Measurements from ENCODE around the gene NRXN3.

Gene NRXN3

GRCh38 chr14:79405512-79405910, 1235.3 kb downstream of the NRXN3 start:
- DNase-seq: no peak

DNA sequence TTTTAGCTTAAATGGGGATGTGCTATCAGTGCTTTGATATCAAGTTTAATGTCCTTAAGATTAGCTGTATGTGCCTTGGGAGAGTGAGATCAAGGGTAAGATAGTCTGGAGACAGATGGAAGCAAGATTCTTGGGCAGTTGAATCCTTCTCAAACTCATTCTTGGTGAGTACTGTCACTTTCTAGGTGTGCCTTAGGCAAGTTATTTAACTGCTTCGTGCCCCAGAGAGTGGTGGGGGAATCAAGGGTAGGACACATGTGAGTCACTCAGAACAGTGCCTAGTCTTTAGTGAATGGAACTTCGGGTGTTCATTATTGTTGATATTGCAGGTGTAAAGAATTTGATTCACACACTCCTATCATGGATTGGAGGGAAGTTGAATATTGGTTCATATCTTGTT, 1237.4 kb downstream of the NRXN3 start:
- DNase-seq: no peak

DNA sequence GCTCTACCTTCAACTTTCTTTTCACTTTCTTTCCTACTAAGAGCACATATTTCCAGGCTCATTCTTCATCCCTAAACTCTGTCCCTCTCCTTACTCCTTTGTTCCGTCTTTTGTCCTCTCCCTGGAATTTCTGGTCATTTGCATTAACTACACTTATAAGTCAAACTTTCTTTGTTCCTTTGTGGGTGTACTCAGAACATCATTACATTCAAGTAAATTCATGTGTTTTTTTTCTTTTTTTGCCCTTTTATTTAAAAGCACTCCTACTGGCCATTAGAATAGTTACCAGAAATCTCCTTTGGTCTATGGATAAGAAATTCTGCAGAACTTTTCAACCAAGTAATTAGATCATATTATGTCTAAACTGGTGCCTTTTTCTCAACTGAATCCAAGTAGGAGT, 1238.5 kb downstream of the NRXN3 start:
- no peak for DNase-seq

GRCh38 chr14:79411403-79412174, 1241.4 kb downstream of the NRXN3 start:
- no peak for DNase-seq

- DNase-seq: no peak
Observed at GRCh38 chr14:79412822-79413221, 1242.6 kb downstream of the NRXN3 start.

- DNase-seq: no peak
Observed at GRCh38 chr14:79413734-79414428, 1243.7 kb downstream of the NRXN3 start.

DNA sequence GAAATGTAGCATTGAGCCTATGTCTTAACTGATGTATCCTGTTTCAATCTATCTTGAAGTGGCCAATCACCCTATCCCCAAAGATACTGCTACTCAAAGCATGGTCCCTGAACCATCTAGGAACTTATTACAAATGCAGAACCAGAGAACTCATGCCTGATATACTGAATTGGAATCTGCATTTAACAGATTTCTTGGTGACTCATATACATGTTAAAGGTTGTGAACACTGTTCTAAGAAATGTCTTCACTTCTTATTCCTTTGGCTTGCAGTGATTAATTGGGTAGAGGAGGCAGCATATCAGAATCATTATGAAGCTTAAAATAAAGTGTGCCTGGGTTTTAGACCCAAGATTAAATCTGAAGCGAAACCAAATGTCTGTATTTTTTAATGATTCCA, 1245.6 kb downstream of the NRXN3 start:
- DNase-seq: no peak

- DNase-seq: no peak
Observed at GRCh38 chr14:79417961-79418360, 1247.8 kb downstream of the NRXN3 start.

GRCh38 chr14:79418649-79419415, 1248.7 kb downstream of the NRXN3 start:
- no peak for DNase-seq

DNA sequence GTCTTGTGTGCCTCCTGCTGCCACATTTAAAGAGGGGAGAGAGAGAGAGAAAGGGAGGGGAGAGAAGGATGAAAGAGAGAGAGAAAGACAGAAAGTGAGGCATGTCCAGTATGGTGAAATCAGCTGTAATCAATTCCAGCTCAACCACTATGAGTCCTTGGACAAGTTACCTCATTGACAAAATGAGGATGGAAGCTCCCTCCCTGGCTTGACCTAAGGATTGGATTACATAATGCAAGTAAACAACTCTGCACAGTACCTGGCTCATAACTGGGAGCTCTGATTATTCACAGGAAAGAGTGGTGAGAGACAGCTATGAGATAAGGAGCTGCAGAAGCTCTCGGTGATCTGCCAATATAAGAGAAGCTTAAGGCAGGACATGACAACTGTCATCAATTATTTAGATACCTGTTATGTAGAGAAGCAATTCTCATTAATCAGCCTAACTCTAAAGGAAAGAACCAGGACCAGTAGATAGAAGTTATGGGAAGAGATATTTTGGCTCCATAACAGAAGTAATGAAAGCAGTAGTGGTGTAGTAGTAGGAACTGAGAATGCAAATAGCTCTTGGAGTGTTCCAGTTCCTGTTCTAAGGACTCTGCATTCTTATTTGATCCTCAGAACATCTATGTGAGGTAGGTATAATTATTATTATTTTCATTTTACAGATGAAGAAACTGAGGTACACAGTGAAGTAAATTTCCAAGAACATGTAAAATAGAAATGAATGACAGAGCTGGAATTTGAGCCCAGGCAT, 1249.6 kb downstream of the NRXN3 start:
- DNase-seq: no peak

DNA sequence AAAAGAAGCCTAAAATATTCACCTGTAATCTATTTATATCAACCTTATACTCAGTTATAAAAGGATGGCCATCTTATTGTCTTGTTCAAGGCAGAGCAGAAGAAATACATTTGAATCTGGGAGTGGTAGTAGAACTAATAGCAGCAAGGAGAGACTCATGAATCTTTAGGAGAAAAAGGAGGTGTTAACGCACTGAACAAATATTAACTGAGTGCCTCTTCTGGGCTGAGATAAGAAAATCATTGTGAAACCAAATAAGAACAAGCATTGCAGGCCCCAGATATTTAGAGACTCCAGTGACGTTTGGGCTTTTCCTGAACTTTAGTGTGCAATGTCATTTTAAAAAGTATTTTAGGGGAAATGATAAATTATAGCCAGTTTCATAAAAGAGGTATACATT, 1250.6 kb downstream of the NRXN3 start:
- no peak for DNase-seq

DNA sequence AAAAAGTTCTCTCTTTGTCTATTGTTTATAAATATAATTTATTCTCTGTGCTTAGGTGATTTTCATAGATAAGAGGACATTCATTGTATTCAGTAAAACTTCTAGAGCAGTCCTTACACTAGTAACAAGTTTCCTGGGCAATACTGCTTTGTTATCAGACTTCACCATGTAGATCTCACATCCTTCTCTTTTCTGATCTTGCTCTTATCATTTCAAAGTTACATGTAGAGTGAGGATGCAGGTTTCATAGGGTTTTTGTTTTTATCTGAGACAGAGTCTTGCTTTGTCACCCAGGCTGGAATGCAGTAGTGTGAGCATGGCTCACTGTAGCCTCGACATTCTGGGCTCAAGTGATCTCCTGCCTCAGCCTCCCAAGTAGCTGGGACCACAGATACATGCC, 1251.6 kb downstream of the NRXN3 start:
- DNase-seq: no peak

DNA sequence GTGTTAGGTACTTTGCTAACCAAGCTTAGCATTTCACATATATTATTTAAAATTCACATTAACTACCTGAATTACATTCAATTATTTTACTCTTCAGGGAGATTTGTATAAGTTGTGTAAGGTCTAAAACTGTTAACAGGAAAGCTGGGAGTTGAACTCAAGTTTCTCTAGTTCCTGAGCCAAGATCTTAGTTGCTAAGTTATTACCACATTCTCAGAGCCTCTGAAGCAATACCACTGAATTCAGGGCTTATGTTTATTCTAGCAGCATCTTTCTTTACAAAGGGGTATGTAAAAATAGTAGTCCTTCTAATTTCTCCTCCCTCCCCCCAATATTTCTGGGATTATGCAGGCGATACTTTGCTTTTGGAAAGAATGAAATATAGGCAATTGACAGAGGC, 1254.3 kb downstream of the NRXN3 start:
- DNase-seq: no peak

DNA sequence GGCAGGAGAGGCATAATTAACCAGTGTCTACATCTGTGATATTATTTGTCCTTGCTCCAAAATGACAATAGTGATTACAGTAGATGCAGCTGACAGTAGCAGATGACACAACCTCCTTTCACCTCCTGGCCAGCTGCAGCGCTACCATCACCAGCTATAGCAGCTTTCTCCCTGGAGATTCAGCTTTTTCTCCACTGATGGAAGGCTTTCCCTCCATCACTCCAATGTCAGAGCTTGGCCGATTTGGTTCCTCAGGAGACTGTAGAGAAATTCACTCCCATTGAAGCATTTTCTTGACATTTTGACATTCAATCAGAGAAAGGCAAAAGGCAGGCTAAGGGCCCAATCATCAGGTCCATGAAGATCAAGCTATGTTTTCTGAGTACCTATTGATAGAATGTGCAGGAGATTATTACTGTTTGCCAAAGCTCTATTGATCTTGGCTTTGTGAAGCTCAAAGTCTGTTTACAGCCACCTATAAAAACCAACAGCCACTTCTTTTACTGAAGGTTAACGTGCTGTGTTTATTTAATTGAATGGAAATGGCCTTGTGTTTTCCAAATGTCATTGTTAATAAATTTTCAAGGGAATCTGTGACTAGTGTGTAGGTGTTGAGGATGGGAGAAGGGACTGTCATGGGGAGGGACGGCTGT, 1256.1 kb downstream of the NRXN3 start:
- DNase-seq: no peak

DNA sequence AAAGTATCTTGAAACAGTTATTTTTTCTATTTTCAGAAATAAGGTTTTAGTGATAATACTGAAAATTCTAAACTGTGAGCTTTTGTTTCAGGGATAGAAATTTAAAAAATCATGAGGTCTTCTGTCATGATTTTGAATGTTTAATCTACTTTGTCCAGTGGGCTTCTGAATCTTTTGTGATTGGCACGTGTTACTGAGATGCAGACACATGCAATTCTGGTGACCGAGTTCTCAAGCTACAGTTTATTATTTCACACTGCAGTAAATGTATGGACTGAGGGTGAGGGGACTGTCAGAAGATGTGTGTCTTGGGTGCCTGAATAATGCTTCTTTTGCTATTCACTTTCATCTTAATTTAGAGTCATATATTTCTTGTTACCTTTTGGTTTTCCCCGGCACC, 1262.5 kb downstream of the NRXN3 start:
- DNase-seq: no peak

- no peak for DNase-seq
Observed at GRCh38 chr14:79436335-79436734, 1266.2 kb downstream of the NRXN3 start.

DNA sequence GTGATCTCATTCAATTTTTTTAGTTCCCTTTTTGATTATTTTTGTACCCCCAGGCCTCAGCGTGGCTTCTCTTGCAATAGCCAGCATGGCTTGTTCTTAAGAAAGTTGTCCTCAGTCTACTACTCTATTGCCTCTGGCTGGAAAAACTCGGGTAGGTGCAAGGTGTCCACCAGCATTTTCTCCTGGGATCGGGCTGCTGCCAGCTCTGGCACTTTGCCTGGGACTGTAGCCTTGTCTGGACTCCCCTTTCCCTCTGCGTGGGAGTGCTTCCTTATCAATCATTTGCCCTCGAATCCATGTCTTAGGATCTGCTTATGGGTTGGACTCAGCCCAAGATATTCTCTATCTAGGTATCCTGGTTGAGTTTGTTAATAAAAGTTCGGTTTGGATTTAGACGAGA, 1267.8 kb downstream of the NRXN3 start:
- no peak for DNase-seq

DNA sequence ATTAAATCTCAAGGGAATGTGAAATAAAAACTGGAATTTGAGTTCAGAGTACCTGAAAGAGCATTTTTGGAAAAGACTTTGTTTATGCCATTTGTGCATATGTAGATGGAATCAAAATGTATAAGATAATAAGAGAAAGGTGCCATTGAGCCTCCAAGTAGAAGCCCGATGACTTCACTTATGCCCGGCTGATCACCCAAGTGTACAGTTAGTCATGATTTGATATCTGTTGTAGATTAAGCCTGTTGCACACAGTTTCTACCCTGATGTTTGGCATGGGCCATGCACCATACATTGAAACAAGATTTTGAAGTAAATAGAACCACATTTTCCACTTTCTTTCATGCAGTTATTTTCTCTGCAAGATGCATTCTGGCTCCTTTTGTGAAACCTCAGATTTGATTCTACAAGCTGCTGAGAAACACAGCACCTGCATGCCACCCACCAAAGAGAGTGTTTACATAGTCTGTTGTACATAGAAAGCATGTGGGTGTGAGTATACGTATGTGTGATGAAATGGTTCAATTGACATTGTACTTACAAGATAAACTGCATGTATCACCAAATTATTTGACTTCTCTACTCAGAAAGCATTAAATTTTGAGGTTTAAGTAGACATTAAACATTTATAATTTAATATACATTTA, 1268.6 kb downstream of the NRXN3 start:
- no peak for DNase-seq

DNA sequence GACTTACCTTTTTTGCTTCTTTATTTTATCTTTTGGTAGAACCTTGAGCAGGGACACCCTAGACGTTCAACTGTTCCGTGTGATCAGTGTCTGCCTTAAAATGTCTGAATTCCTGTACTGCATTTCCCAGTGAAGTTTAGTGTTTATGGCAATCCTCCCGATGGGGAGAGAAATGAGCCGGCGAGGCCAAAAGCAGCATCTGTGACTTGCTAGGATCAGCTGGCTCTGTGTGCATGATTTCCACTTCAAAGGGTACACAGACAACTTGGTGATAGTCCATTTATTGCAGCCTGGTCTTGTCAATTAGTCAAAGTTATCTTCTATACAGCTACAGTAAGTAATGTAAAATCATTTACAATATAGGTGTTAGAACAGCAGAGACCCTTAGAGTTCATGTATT, 1272.6 kb downstream of the NRXN3 start:
- no peak for DNase-seq

DNA sequence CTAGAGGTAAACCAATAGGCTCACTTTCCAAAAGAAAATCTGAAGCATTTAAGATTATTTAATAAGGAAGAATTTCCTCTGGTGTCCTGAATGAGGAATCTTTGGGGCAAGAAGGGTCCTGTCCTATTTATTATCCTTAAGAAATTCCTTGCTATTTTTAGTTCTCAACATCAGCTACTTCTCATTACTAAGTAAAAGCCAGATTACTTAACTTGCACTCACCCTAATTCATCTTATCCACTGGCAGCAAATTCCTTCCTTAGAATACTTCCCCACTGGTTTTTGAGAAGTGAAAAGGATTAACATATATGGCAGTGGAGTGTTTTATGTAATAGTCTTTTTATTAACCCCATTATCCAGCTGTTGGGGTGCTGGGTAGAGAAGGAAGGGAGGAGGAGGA, 1273.4 kb downstream of the NRXN3 start:
- no peak for DNase-seq

- DNase-seq: no peak
Observed at GRCh38 chr14:79448960-79449359, 1278.8 kb downstream of the NRXN3 start.

DNA sequence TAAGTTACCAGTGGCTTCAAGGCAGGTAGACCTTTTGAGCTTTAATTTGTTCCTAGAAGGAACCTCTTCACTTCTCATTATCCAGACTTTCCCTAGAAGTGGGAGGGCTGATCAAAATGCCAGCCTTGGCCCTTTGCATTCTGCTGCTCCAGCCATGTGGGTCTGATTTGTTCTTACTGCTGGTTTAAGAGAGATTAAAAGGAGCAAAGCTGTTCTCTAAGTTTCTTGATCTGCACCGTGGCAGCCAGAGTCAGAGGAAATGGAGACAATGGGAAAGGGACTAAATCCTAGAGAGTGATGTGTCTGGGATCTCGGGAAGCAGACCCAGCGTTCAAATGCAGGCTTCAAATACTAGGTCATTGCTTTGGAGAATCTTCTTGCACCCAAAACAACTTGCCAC, 1281.4 kb downstream of the NRXN3 start:
- no peak for DNase-seq
